ENCODE results near the gene UST.
"Not testable (repeated sequence)": the region's sequence is repeated elsewhere in the genome, so short reads cannot be mapped to it uniquely, and the experiment has no call there.

Gene UST

DNA sequence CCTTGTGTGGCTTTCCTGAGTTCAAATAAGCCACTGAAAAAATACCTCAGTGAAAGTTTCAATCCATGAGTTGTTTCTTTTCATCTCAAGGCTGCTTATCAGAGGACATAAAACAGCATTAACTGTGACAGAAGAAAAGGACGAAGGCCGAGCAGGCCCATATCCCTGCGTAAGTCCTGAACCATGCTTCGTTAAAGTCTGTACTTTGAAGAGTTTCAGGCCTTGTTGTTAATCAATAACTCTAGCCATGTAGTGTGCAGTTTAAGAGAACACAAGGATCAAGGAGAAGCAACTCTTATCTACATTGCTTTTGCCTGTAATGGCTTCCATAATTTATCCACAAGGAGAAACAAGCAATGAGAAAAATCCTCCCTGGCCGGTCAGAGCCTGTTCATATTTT, 165.4 kb downstream of the UST start:
- DNase-seq, result no peak

DNA sequence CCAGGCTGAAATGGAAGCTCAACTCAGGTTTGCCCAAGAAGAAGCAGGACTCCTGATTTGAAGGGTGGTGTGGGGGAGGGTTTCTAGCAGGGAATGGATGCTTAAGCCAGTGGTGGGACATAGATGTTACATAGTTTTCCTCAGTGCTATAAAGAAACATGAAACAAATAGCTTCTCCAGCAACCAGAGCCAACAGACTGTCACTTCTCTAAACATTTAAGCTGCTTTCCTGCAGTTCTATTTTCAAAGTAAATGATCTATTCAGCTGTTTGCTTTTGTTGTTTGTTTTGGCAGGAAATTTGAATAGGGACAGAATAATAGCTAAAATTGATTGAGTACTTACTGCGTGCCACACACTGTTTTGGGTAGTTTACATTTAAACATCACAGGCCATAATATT, 169.0 kb downstream of the UST start:
- DNase-seq, result no peak

- not testable (repeated sequence) for DNase-seq
Measured at GRCh38 chr6:148916485-148916884, 169.7 kb downstream of the UST start.

- DNase-seq, result no peak
Measured at GRCh38 chr6:148924226-148925012, 177.6 kb downstream of the UST start.

DNA sequence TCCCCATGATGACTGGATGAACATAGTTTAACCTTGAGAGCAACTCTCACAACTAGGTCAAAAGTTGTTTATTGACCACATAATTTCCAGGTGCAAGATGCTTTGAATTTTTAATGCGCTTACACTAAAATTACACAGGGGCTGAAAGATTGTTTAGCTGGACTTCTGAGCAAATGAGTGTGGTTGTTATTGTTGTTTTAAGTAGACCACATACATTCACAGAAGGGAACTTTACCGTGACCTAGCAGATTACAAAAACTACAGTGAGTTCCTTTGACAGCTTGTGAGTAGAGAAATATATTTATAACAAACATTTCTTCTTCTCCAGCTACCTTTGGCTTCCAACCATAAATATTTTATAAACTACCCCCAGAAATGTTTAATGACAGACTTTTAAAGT, 178.9 kb downstream of the UST start:
- DNase-seq, result no peak

- DNase-seq, result no peak
Measured at GRCh38 chr6:148926478-148926877, 179.6 kb downstream of the UST start.

DNA sequence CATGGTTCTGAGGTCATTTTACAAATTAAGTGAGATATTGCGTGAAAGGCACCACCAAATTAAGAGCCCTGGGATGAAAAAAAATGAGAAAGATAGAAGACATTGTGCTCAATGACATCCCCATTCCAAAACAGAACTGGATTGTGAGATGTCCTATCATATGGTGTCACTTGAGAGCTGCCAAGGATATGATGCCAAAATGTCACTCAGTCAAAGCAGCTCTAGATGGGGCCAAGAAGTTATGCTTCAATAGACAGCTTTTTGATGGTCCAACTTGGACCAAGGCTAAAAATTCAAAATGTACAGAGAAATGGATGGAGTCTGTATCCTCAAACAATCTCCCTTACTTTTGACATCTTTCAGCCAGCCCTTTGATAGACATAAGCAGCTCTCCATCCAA, 180.8 kb downstream of the UST start:
- no peak for DNase-seq

- no peak for DNase-seq
Measured at GRCh38 chr6:148928811-148929210, 182.0 kb downstream of the UST start.

DNA sequence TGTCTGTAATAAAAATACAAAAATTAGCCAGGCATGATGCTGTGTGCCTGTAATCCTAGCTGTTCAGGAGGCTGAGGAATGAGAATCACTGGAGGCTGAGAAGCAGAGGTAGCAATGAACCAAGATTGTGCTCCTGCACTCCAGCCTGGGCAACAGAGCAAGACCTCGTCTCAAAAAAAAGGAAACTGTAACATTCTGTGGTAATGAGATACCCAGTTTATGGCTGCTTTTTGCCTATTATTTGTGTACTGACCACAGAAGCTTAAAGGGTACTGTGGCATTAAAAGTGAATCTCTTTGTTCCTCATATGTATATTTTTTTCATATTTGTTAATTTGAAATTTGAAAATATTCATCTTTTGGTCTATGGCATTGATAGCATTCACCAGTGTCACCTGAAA, 185.4 kb downstream of the UST start:
- no peak for DNase-seq

DNA sequence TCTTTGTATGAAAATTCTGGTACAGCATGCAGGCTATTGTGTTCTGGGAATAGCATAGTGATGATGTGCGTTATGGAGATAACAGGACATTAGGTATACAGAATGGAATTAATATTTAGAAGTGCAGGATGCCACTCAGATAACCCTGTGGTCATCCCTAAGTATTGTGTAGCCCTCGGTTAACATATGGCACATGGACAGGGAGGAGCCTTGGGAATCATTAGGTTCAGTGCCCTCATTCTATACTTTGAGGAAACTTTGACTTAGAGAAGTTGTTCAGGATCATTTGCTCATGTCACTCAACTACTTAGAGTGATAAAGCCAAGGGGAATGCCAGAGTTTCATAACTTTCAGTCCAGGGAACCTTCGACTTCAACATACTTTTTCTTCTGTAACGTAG, 185.9 kb downstream of the UST start:
- DNase-seq, result no peak

DNA sequence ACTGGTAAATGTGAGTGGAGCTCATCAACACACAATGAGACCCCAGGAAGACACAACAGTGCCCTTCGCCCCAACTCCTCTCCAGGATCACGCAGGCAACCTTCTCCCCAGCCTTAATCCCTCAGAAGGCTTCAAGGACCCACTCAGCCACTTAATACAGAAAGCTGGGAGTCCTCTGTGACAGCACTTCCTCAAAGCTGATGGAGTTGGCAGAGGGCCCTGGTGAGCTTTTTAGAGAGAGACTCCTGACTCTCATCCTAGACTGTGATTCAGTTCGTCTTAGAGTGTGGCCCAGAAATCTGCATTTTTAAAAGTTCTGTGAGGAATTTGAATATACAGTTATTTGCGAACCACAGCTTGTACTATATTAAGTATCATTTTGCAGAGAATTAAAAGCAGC, 187.7 kb downstream of the UST start:
- no peak for DNase-seq

GRCh38 chr6:148934961-148935360, 188.1 kb downstream of the UST start:
- DNase-seq, result no peak

DNA sequence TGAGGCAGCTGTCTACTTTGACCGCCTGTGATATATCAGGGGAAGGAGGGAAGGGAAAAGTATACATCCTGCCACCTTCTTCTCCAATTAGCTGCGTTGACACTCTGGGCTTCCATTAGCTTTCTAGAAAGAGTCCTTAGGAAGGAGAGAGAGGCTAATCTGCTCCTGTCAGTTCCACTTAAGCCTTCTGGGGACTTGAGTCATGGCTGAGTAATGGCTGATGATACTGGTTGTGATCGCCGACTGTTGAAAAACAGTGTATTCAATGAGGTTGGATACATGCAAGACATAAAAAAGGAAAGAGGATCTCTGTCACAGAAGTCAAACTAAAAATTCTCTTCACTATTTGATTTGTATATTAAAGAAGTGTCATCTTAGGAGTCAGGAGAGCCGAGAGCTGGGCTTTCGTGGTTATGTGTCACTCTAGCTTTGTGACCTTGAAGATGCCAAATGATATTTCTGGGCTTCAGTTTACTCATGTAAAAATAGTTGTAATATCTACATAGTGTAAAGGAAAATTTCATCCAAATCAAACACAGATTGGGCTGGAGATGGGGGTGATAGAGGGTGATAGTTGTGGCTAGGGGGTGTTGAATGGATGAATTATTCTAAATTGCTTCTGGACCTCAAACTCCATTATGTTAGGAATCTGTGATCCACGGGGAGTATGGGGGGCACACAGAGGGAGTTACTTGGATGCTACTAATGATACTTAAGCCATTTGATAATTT, 189.0 kb downstream of the UST start:
- no peak for DNase-seq

- DNase-seq, result no peak
Measured at GRCh38 chr6:148943451-148943850, 196.6 kb downstream of the UST start.

GRCh38 chr6:148944608-148945007, 197.8 kb downstream of the UST start:
- DNase-seq, result no peak

- DNase-seq, result no peak
Measured at GRCh38 chr6:148945301-148946021, 198.6 kb downstream of the UST start.

- DNase-seq, result peak; percentile 71
Measured at GRCh38 chr6:148947621-148948444, 201.0 kb downstream of the UST start.

- DNase-seq, result no peak
Measured at GRCh38 chr6:148951662-148952061, 204.8 kb downstream of the UST start.

DNA sequence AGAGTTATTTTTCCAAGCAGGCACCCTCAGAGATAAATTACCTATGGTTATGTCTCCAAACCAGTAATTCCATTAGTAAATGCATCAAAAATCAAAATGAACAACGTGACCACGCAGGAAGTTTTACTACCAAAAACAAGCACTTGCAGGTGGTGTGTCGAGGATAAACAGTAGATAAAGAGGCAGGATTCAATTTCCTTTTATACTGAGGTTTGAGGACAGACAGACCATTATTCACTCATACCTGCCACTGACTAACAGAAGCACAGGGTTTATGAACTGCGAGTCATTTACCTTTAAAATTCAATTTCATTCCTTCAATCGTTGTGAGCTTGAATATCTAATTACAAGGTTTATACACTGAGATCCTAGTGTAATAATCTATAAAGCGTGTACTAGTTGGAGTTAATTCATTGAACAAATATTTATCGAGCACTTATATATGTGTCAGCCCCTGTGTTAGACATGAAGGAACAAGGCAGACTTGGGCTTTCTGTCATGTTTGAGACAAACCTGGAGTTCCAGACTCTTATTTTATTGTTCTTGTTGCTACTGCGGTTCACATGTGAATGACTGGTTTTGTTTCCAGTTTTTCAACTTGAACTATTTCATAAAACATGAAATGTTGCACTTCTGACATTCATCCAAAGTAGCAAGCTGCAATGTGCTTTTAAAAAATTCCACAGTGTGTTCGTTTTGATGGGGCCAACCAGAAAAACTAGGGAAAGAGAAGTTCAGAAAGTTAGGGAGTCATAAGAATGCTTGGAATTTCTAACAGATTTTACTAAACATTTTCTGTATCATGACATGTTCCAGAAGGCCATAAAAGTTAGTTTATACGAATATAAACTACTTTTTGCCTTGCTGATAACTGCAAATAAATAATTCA, 205.6 kb downstream of the UST start:
- DNase-seq, result no peak

GRCh38 chr6:148954461-148954860, 207.6 kb downstream of the UST start:
- no peak for DNase-seq

- no peak for DNase-seq
Measured at GRCh38 chr6:148954934-148955333, 208.1 kb downstream of the UST start.

DNA sequence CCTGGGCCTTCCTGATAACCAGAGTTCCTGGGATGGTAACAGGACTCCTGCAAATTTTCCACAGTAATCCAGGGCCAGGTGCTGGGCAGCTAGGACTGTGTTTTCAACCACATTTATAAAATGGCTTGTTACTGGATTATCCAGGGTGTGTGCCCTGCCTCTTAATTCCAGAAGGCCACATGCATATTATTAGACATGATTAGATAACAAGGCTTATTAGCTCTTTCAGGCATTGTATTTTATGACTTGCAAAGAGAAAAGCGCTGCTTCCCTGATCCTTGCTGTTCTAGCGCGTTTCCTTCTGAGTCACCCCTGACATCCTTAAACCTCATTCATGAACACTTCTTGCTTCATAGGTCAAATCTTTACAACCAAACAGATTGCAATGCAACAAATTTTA, 208.6 kb downstream of the UST start:
- no peak for DNase-seq
